Progenitor cell of endocrine pancreas (in vitro differentiated cells): ENCODE data around the gene CELSR1. TPM values are rescaled to one million over a fixed set of nuclear protein-coding genes. Genes with fewer than 3 reads are reported as not detected.

Experiments
- DNase-seq: peaks from one replicate; pipeline ENCODE4 v3.0.0; 2021; ENCODE audit warnings: low spot score; ENCODE audit not compliant: unreplicated experiment
- H3K27ac Mint-ChIP-seq: 2 replicates; pipeline ENCODE4 v1.8.0; 2021; ENCODE audit warnings: mild to moderate bottlenecking, moderate library complexity, mixed read lengths
- H3K27me3 Mint-ChIP-seq: 2 replicates; pipeline ENCODE4 v1.8.0; 2021; ENCODE audit warnings: mixed read lengths
- H3K36me3 Mint-ChIP-seq: 2 replicates; pipeline ENCODE4 v1.8.0; 2022; ENCODE audit warnings: mixed read lengths; ENCODE audit not compliant: insufficient read depth
- H3K4me1 Mint-ChIP-seq: 2 replicates; pipeline ENCODE4 v1.8.0; 2021; ENCODE audit warnings: low read depth, mixed read lengths
- H3K4me3 Mint-ChIP-seq: 2 replicates; pipeline ENCODE4 v1.8.0; 2021; ENCODE audit warnings: low read depth, mild to moderate bottlenecking, moderate library complexity, mixed read lengths
- H3K9me3 Mint-ChIP-seq: 2 replicates; pipeline ENCODE4 v1.8.0; 2021; ENCODE audit warnings: low read depth, mixed read lengths
- total RNA-seq: library from RNA; stranded (reverse); gene quantifications from 2 replicates; pipeline ENCODE4 v1.2.1, GENCODE V29; 2021
- TF ChIP-seq, protein P1 (sequence below): fragments of 200-600 bp; sonication (generic); IDR thresholded peaks from one replicate; pipeline ENCODE4 v1.5.0; 2021; ENCODE audit warnings: antibody characterized with exemption, mild to moderate bottlenecking; ENCODE audit not compliant: unreplicated experiment

CELSR1 gene
- total RNA-seq, 1 donor from 2014 or later: 20.9 TPM

- H3K27ac Mint-ChIP-seq: no peak overlapping the region
- H3K4me3 Mint-ChIP-seq: no peak overlapping the region
- no peaks in the 10 kb centered on the region for H3K9me3 Mint-ChIP-seq
- TF ChIP-seq, protein P1, sequence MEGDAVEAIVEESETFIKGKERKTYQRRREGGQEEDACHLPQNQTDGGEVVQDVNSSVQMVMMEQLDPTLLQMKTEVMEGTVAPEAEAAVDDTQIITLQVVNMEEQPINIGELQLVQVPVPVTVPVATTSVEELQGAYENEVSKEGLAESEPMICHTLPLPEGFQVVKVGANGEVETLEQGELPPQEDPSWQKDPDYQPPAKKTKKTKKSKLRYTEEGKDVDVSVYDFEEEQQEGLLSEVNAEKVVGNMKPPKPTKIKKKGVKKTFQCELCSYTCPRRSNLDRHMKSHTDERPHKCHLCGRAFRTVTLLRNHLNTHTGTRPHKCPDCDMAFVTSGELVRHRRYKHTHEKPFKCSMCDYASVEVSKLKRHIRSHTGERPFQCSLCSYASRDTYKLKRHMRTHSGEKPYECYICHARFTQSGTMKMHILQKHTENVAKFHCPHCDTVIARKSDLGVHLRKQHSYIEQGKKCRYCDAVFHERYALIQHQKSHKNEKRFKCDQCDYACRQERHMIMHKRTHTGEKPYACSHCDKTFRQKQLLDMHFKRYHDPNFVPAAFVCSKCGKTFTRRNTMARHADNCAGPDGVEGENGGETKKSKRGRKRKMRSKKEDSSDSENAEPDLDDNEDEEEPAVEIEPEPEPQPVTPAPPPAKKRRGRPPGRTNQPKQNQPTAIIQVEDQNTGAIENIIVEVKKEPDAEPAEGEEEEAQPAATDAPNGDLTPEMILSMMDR: no peak
- peaks cover 48% of the 10 kb centered on the region for H3K4me1 Mint-ChIP-seq
- peaks cover 6% of the 10 kb centered on the region for H3K27me3 Mint-ChIP-seq
- peaks cover 4% of the 10 kb centered on the region for H3K36me3 Mint-ChIP-seq
- no peak for DNase-seq
Measured at GRCh38 chr22:46452195-46453005, 85.0 kb downstream of the CELSR1 start.

DNA sequence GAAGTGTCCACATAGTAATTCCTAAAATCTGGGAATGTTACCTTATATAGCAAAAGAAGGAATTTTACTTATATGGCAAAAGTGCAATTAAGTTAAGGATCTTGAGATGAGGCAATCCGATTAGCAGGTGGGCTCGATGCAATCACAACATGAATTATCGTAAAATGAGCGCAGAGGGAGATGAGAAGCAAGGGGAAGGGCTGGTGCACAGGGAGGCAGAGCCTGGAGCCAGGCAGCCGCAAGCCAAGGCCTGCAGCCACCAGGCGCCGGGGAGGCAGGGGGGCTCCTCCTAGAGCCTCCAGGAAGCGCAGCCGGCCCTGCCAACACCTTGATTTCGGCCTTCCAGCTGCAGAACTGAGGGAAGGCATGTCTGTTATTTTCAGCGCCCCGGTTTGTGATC, 85.7 kb downstream of the CELSR1 start:
- H3K36me3 Mint-ChIP-seq: peaks cover 4% of the 10 kb centered on the region
- H3K4me3 Mint-ChIP-seq: no peak overlapping the region
- peaks cover 6% of the 10 kb centered on the region for H3K27me3 Mint-ChIP-seq
- H3K27ac Mint-ChIP-seq: peak overlapping the region; percentile 34
- H3K4me1 Mint-ChIP-seq: peaks cover 50% of the 10 kb centered on the region
- DNase-seq: no peak
- no peaks in the 10 kb centered on the region for H3K9me3 Mint-ChIP-seq
- TF ChIP-seq, protein P1: no peak

GRCh38 chr22:46450931-46451561, 86.4 kb downstream of the CELSR1 start:
- Mint-ChIP-seq H3K27me3 (peaks cover 6% of the 10 kb centered on the region), H3K4me1 (peaks cover 55% of the 10 kb centered on the region), H3K9me3 (no peaks in the 10 kb centered on the region), H3K4me3 (no peak overlapping the region), H3K36me3 (peaks cover 3% of the 10 kb centered on the region), H3K27ac (peak overlapping the region; percentile 91)
- TF ChIP-seq, protein P1: no peak
- no peak for DNase-seq

- DNase-seq: no peak
- H3K27ac Mint-ChIP-seq: no peak overlapping the region
- TF ChIP-seq, protein P1: no peak
- peaks cover 6% of the 10 kb centered on the region for H3K27me3 Mint-ChIP-seq
- H3K4me3 Mint-ChIP-seq: no peak overlapping the region
- H3K9me3 Mint-ChIP-seq: no peaks in the 10 kb centered on the region
- H3K36me3 Mint-ChIP-seq: peaks cover 2% of the 10 kb centered on the region
- peaks cover 55% of the 10 kb centered on the region for H3K4me1 Mint-ChIP-seq
Measured at GRCh38 chr22:46449974-46450745, 87.3 kb downstream of the CELSR1 start.

- Mint-ChIP-seq H3K27me3 (peaks cover 2% of the 10 kb centered on the region), H3K4me3 (no peak overlapping the region), H3K27ac (no peak overlapping the region), H3K9me3 (no peaks in the 10 kb centered on the region), H3K36me3 (no peaks in the 10 kb centered on the region), H3K4me1 (peaks cover 51% of the 10 kb centered on the region)
- no peak for DNase-seq
- TF ChIP-seq, protein P1: no peak
Measured at GRCh38 chr22:46449116-46449691, 88.2 kb downstream of the CELSR1 start.
